ENCODE measurements around the gene PLXDC1. TPM values are rescaled to one million over a fixed set of nuclear protein-coding genes. Genes with fewer than 3 reads are reported as not detected.
"Not testable (repeated sequence)": the region's sequence is repeated elsewhere in the genome, so short reads cannot be mapped to it uniquely, and the experiment has no call there.

Gene PLXDC1
- total RNA-seq, 2 experiments from 2014 or later: 0.71 to 1.1 TPM

GRCh38 chr17:39062846-39063680 lies 88.4 kb downstream of the PLXDC1 start:
- POLR2A ChIA-PET: interaction anchor here (0.6 kb wide), 1 partner anchor 107 kb away, joined by 9 read pairs; no protein-coding TSS in a partner anchor
- CTCF ChIA-PET: interaction anchor here (0.6 to 2.4 kb wide), 5 partner anchors 28 to 172 kb away, joined by 3 to 12 read pairs (median 4); partner anchors contain the start of gene PLXDC1

GRCh38 chr17:39058524-39058923 lies 92.9 kb downstream of the PLXDC1 start:
- CTCF ChIA-PET: interaction anchor here (0.6 to 2.3 kb wide), 2 partner anchors 75 to 112 kb away, joined by 4 to 10 read pairs; no protein-coding TSS in a partner anchor
- POLR2A ChIA-PET: no interaction called here

GRCh38 chr17:39057701-39058206 lies 93.7 kb downstream of the PLXDC1 start:
- CTCF ChIA-PET: interaction anchor here (0.7 to 2.3 kb wide), 3 partner anchors 74 to 589 kb away, joined by 4 to 10 read pairs (median 7); no protein-coding TSS in a partner anchor
- POLR2A ChIA-PET: no interaction called here

DNA sequence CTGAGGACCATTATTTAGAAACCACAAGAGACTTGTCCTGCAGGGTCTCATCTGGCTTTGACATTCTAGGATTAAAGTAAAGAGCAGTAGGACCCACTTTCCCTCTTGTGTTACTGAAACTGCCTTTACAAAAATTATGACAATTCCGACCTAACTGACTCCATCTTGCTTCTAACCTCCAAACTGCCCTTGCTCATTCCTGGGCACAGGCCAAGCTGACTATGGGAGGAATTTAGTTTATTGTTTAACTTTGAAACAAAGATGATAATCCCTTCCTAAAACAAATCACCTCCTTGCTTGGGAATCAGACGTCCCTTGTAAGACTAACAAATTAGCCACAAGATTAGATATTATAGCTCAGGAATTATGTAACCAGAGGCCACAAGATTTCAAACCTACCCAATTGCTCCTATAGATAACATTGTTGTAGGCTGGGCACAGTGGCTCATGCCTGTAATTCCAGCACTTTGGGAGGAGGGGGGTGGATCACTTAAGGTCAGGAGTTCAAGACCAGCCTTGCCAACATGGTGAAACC lies 97.3 kb downstream of the PLXDC1 start:
- ChIA-PET CTCF (no interaction called here), POLR2A (no interaction called here)

GRCh38 chr17:39052423-39052822 lies 99.0 kb downstream of the PLXDC1 start:
- CTCF ChIA-PET, POLR2A ChIA-PET: not testable (repeated sequence)

GRCh38 chr17:39051001-39051585 lies 100.3 kb downstream of the PLXDC1 start:
- ChIA-PET POLR2A (no interaction called here), CTCF (interaction anchor here (0.5 to 1.4 kb wide), 2 partner anchors 11 to 48 kb away, joined by 3 read pairs; no protein-coding TSS in a partner anchor)

DNA sequence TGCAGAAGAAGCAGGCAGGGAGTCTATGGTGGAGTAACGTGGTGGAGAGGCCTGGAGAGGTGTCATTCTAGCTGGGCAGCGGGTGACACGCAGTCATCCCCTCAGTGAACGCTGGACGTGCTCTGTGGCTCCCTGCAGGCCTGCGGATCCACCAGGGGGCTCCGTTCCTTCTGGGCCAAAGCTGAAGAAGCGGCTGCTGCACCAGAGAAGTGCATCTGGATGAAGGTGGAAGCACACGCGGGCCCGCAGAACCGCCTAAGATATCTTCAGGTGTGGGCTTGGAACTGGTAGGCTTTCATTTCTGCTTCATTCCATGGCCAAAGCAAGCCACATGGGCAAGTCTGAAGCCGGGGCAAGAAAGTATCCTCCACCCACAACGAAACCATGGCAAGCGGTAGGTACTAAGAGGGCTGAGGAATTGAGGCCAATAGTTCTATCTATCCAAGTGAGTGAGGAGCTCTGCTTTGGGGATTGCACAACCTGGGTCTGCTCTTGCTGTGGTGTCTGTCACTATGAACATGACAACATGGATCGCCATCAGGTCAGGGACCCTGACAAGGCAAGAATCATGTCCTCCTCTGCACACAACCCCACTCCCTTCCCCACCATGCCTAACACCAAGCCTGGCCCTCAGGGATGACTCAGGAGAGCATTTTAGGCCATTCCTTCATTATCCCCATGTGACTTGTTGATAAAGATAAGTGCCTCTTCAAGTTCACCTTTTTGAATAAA lies 105.3 kb downstream of the PLXDC1 start:
- POLR2A ChIA-PET: no interaction called here
- CTCF ChIA-PET: no interaction called here

DNA sequence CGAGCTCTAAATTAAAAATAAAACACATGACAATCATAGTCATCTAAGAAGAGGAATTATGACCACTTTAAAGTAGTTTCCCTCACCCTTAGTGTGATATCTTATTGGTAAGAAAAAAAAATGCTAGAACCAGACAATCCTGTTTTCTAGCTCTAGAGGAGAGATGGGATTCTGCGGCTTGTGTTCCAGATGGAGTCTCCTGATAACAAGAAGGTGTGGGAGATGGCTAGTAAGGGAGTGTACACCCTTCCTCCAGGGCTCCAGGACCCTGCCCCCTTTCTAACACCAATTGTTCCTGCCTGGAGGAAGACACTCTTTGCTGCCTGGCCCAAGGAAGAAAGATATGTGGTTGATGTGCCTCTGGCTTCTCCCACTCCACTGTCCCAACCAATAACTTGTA lies 115.4 kb downstream of the PLXDC1 start:
- POLR2A ChIA-PET: no interaction called here
- CTCF ChIA-PET: interaction anchor here (0.6 kb wide), 1 partner anchor 1654 kb away, joined by 3 read pairs; no protein-coding TSS in a partner anchor

- CTCF ChIA-PET: interaction anchor here (0.6 kb wide), 1 partner anchor 1654 kb away, joined by 3 read pairs; no protein-coding TSS in a partner anchor
- POLR2A ChIA-PET: not testable (repeated sequence)
Measured at GRCh38 chr17:39035578-39035977, 115.9 kb downstream of the PLXDC1 start.

DNA sequence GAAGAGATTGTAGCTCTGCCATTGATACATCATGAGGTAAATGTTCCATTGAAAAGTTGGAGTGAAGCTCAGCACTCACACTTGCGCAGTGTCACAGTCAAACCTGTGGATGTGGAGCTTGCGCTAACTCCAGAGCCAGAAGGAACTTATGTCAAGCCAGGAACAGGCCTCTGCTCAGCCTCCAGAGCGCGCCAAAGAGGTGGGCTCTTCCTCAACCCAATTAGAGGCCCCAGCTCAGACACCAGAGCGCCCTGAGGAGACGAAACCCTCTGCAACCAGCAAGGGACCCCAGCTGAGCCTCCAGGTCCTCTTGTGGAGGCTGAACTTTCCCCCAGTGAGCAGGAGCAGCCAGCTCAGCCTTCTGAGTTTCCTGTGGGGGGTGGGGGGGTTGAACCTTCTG lies 122.7 kb downstream of the PLXDC1 start:
- ChIA-PET CTCF (interaction anchor here (0.7 kb wide), 1 partner anchor 267 kb away, joined by 3 read pairs; no protein-coding TSS in a partner anchor), POLR2A (no interaction called here)

DNA sequence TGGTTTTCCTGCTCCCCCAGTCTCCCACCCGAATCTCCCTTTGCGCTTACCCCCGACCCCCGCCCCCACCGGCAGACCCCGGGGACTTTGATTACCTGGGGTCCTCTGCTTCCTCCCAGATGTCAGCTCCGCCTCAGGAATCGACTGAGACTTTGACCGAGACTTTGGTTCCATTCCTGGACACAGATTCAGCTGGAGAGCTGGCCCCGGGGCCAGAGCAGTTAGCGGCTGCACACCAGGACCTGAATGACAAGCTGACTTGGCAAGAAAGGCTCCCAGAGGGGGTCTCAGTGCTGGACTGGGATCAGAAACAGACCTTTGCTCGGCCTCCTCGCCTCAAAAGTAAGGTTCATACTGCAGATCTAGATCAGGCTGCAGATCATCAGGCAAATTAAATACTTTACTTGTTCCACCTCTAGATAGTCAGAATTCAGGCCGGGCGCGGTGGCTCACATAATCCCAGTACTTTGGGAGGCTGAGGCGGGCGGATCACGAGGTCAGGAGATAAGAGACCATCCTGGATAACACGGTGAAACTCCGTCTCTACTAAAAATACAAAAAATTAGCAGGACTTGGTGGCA lies 123.9 kb downstream of the PLXDC1 start:
- POLR2A ChIA-PET: no interaction called here
- CTCF ChIA-PET: interaction anchor here (0.7 kb wide), 1 partner anchor 266 kb away, joined by 3 read pairs; no protein-coding TSS in a partner anchor

GRCh38 chr17:39026980-39027451 lies 124.4 kb downstream of the PLXDC1 start:
- POLR2A ChIA-PET: no interaction called here
- CTCF ChIA-PET: no interaction called here

- CTCF ChIA-PET, POLR2A ChIA-PET: not testable (repeated sequence)
Measured at GRCh38 chr17:39026346-39026745, 125.1 kb downstream of the PLXDC1 start.

DNA sequence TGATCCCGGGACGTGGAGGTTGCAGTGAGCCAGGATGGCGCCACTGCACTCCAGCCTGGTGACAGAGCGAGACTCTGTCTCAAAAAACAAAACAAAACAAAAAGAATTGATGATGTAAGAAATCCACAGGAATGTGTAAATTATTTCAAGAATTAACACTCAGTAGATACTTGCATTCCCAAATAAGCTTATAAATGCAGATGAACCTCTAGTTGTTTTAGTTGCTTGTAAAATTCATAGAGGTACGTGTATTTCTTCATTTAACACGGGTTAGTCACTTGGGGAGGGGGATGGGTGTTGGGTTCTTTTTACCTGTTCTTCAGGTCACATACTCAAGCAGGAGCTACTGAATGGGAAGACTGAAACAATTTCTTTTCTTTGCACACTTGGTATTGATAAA lies 128.5 kb downstream of the PLXDC1 start:
- ChIA-PET CTCF (no interaction called here), POLR2A (no interaction called here)

DNA sequence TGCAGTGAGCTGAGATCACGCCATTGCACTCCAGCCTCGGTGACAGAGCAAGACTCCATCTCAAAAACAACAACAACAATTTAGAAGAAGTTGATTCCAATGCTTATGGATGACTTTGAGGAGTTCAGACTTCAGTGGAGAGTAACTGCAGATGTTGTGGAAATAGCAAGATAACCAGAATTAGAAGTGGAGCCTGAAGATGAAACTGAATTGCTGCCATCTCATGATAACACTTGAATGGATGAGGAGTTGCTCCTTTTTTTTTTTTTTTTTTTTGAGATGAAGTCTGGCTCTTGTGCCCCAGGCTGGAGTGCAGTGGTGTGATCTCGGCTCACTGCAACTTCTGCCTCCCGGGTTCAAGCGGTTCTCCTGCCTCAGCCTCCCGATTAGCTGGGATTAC lies 131.4 kb downstream of the PLXDC1 start:
- CTCF ChIA-PET: interaction anchor here (0.5 to 0.7 kb wide), 2 partner anchors 115 to 918 kb away, joined by 4 read pairs; no protein-coding TSS in a partner anchor
- POLR2A ChIA-PET: not testable (repeated sequence)

- ChIA-PET CTCF (no interaction called here), POLR2A (no interaction called here)
Measured at GRCh38 chr17:39018267-39019134, 132.9 kb downstream of the PLXDC1 start.

GRCh38 chr17:39016193-39017153 lies 135.0 kb downstream of the PLXDC1 start:
- POLR2A ChIA-PET: no interaction called here
- CTCF ChIA-PET: no interaction called here
